ENCODE results near the gene GSTA2.

DNA sequence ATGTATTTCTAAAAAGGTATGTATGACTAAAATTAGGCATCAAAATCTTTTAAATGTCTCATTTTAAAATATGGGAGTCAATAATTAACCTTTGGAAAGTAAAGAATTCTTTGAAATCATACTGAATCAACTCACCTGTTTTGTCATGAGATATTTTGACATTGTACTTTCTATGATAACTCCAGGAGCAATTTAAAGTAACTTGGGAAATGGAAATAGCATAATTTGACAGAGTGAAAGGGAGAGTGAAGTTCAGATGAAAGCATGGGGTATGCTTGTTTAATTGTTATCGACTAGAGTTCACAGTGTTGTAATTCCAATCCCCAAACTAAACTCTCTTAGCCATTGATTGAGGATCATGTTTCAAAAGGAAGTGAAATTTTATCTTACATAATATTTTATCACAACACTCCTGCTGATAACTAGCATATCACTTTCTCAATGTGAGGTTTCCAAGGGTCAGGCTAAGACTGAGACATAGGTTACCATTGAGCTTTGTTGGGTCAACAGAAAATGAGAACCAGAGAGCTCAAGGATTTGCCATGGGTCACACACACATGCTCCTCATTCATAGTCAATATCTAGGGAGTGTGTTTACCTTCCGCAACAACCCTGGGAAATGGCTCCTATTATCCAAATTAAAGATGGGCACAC, 38.0 kb upstream of the GSTA2 start:
- TF ChIP-seq, protein P1, sequence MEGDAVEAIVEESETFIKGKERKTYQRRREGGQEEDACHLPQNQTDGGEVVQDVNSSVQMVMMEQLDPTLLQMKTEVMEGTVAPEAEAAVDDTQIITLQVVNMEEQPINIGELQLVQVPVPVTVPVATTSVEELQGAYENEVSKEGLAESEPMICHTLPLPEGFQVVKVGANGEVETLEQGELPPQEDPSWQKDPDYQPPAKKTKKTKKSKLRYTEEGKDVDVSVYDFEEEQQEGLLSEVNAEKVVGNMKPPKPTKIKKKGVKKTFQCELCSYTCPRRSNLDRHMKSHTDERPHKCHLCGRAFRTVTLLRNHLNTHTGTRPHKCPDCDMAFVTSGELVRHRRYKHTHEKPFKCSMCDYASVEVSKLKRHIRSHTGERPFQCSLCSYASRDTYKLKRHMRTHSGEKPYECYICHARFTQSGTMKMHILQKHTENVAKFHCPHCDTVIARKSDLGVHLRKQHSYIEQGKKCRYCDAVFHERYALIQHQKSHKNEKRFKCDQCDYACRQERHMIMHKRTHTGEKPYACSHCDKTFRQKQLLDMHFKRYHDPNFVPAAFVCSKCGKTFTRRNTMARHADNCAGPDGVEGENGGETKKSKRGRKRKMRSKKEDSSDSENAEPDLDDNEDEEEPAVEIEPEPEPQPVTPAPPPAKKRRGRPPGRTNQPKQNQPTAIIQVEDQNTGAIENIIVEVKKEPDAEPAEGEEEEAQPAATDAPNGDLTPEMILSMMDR (conservative IDR thresholded peaks at IDR 0.05; ENCODE audit: low read length) = no peak
- no peak for TF ChIP-seq EZH2phosphoT487 (IDR thresholded peaks at IDR 0.05; ENCODE audit: borderline replicate concordance, low read depth, low read length)

All from OCI-LY7 (cell line).